DOHH2 (cell line): ENCODE measurements around the gene SEPTIN2.

Source experiments
- CTCF ChIP-seq: fragments of 200-600 bp; sonication (generic); IDR thresholded peaks from one replicate; pipeline ENCODE4 v1.5.1; 2014; ENCODE audit warnings: antibody characterized with exemption, mild to moderate bottlenecking, low read depth, low read length; ENCODE audit not compliant: poor library complexity, severe bottlenecking
- EZH2phosphoT487 ChIP-seq: fragments of 200-600 bp; sonication (generic); IDR thresholded peaks from 2 replicates; pipeline ENCODE4 v1.6.1; 2017; ENCODE audit warnings: borderline replicate concordance, mild to moderate bottlenecking, antibody characterized with exemption, low read length, moderate library complexity, mixed read lengths

- TF ChIP-seq CTCF (no peak), EZH2phosphoT487 (no peak)
These were observed 1.7 kb downstream of the SEPTIN2 start for GRCh38 chr2:241317391-241317790.
